SU-DHL-6 (cell line): ENCODE results near the gene ATG10.

ENCODE experiments used
- H2AFZ ChIP-seq: fragments of 200-600 bp; sonication (generic); 2 replicates; pipeline ENCODE4 v1.6.1; 2014; ENCODE audit warnings: low read depth, mild to moderate bottlenecking, moderate library complexity, mixed read lengths, antibody characterized with exemption, low read length; ENCODE audit not compliant: severe bottlenecking
- H3F3A ChIP-seq: fragments of 200-600 bp; shearing (Covaris generic); 2 replicates; pipeline ENCODE4 v1.6.0; 2016; ENCODE audit warnings: antibody characterized with exemption, mild to moderate bottlenecking; ENCODE audit not compliant: insufficient read depth
- H3K27ac ChIP-seq: fragments of 200-600 bp; sonication (generic); 2 replicates; pipeline ENCODE4 v1.5.1; 2016; ENCODE audit warnings: low read depth, mild to moderate bottlenecking, low read length, moderate library complexity, mixed read lengths
- H3K27me3 ChIP-seq: fragments of 200-600 bp; sonication (generic), shearing (Covaris generic); 2 replicates; pipeline ENCODE4 v1.6.0; 2014; ENCODE audit warnings: mild to moderate bottlenecking, low read length
- H3K36me3 ChIP-seq: fragments of 200-600 bp; sonication (generic); 2 replicates; pipeline ENCODE4 v1.6.1; 2014; ENCODE audit warnings: mild to moderate bottlenecking, low read length, mixed read lengths
- H3K4me2 ChIP-seq: fragments of 300-600, 200-600 bp; shearing (Covaris generic), sonication (generic); 2 replicates; pipeline ENCODE4 v1.6.0; 2014; ENCODE audit warnings: low read length, low read depth, mild to moderate bottlenecking; ENCODE audit not compliant: poor library complexity, severe bottlenecking
- H3K4me3 ChIP-seq: fragments of 200-600 bp; sonication (generic); 2 replicates; pipeline ENCODE4 v1.5.1; 2014; ENCODE audit warnings: antibody characterized with exemption, low read length, mild to moderate bottlenecking, mixed read lengths; ENCODE audit not compliant: insufficient read depth, poor library complexity, severe bottlenecking
- H3K79me2 ChIP-seq: fragments of 200-600 bp; sonication (generic); 2 replicates; pipeline ENCODE4 v1.6.1; 2014; ENCODE audit warnings: mild to moderate bottlenecking, low read length, moderate library complexity; ENCODE audit not compliant: insufficient read depth
- H3K9ac ChIP-seq: fragments of 200-600 bp; sonication (generic); 2 replicates; pipeline ENCODE4 v1.7.0; 2014; ENCODE audit warnings: mild to moderate bottlenecking, low read length
- H3K9me2 ChIP-seq: fragments of 200-600 bp; sonication (generic); replicated peaks from 2 replicates; pipeline ENCODE4 v1.6.1; 2014; ENCODE audit warnings: low read length; ENCODE audit not compliant: insufficient read depth
- H3K9me3 ChIP-seq: fragments of 200-600 bp; sonication (generic); 2 replicates; pipeline ENCODE4 v1.6.1; 2014; ENCODE audit warnings: low read length, mixed read lengths; ENCODE audit not compliant: insufficient read depth
- H4K20me1 ChIP-seq: fragments of 200-600 bp; sonication (generic); 2 replicates; pipeline ENCODE4 v1.6.1; 2014; ENCODE audit warnings: low read depth, mild to moderate bottlenecking, antibody characterized with exemption, low read length, moderate library complexity, mixed read lengths
- CTCF ChIP-seq: fragments of 200-600 bp; sonication (generic); IDR thresholded peaks from one replicate; pipeline ENCODE4 v1.5.1; 2017; ENCODE audit warnings: antibody characterized with exemption, mild to moderate bottlenecking, low read length, moderate library complexity; ENCODE audit not compliant: insufficient read depth, poor library complexity, severe bottlenecking
- EZH2phosphoT487 ChIP-seq: fragments of 200-600 bp; sonication (generic), shearing (Covaris generic); conservative IDR thresholded peaks from 2 replicates; pipeline ENCODE4 v1.6.1; 2018; ENCODE audit warnings: mild to moderate bottlenecking, antibody characterized with exemption, low read length, moderate library complexity, mixed read lengths

The ATG10 gene

GRCh38 chr5:82205005-82205404 lies 233.2 kb downstream of the ATG10 start:
- TF ChIP-seq EZH2phosphoT487 = no peak
- no peak for TF ChIP-seq CTCF
- H3K9me3 ChIP-seq = no peaks in the 10 kb centered on the region
- H3K9ac ChIP-seq = no peak overlapping the region
- H3K9me2 ChIP-seq = no peaks in the 10 kb centered on the region
- H3K36me3 ChIP-seq = no peaks in the 10 kb centered on the region
- H2AFZ ChIP-seq = no peak overlapping the region
- H3K79me2 ChIP-seq = no peaks in the 10 kb centered on the region
- H3K27ac ChIP-seq = no peak overlapping the region
- no peaks in the 10 kb centered on the region for H3K27me3 ChIP-seq
- no peaks in the 10 kb centered on the region for H4K20me1 ChIP-seq
- no peak overlapping the region for H3K4me3 ChIP-seq
- no peaks in the 10 kb centered on the region for H3F3A ChIP-seq
- no peak overlapping the region for H3K4me2 ChIP-seq

GRCh38 chr5:82208371-82208770 lies 236.5 kb downstream of the ATG10 start:
- H3K36me3 ChIP-seq = no peaks in the 10 kb centered on the region
- H3K9ac ChIP-seq = no peak overlapping the region
- H2AFZ ChIP-seq = no peak overlapping the region

GRCh38 chr5:82211855-82212572 lies 240.2 kb downstream of the ATG10 start:
- Histone ChIP-seq H3K27ac (no peak overlapping the region), H2AFZ (no peak overlapping the region), H3K79me2 (no peaks in the 10 kb centered on the region), H3K27me3 (no peaks in the 10 kb centered on the region), H3K9me3 (no peaks in the 10 kb centered on the region), H3K4me3 (no peak overlapping the region), H4K20me1 (no peaks in the 10 kb centered on the region), H3K36me3 (no peaks in the 10 kb centered on the region), H3F3A (no peaks in the 10 kb centered on the region), H3K9me2 (no peaks in the 10 kb centered on the region), H3K9ac (no peak overlapping the region), H3K4me2 (no peak overlapping the region)
- no peak for TF ChIP-seq EZH2phosphoT487
- no peak for TF ChIP-seq CTCF

More at GRCh38 chr5:82208371-82208770, 236.5 kb downstream of the ATG10 start:
- H3K4me2 ChIP-seq = no peak overlapping the region
- H3K27ac ChIP-seq = no peak overlapping the region
- no peaks in the 10 kb centered on the region for H3K27me3 ChIP-seq
- TF ChIP-seq CTCF = no peak
- no peak for TF ChIP-seq EZH2phosphoT487
- no peak overlapping the region for H3K4me3 ChIP-seq
- H3K79me2 ChIP-seq = no peaks in the 10 kb centered on the region
- no peaks in the 10 kb centered on the region for H3K9me2 ChIP-seq
- H3F3A ChIP-seq = no peaks in the 10 kb centered on the region
- H4K20me1 ChIP-seq = no peaks in the 10 kb centered on the region
- no peaks in the 10 kb centered on the region for H3K9me3 ChIP-seq
